WTC11 (cell line): ENCODE data around the gene GSG1L2.

Source experiments
- CREM ChIP-seq: sonication (generic); formaldehyde crosslinking; IDR thresholded peaks from 2 replicates; pipeline ENCODE4 v1.8.1; 2022; ENCODE audit warnings: mild to moderate bottlenecking, missing genetic modification reagents, moderate library complexity
- CTCF ChIP-seq: fragments of 200-600 bp; IDR thresholded peaks from 2 replicates; pipeline ENCODE4 v1.8.0; 2022; ENCODE audit warnings: antibody characterized with exemption
- SMAD3 ChIP-seq: sonication (generic); formaldehyde crosslinking; IDR thresholded peaks from 2 replicates; pipeline ENCODE4 v1.8.0; 2022; ENCODE audit warnings: missing genetic modification reagents, mild to moderate bottlenecking, borderline replicate concordance
- ZNF317 ChIP-seq: sonication (generic); formaldehyde crosslinking; IDR thresholded peaks from 2 replicates; pipeline ENCODE4 v1.8.1; 2023; ENCODE audit warnings: low read depth, mild to moderate bottlenecking, moderate library complexity, missing genetic modification reagents, borderline replicate concordance
- TF ChIP-seq, protein P1 (sequence below): sonication (generic); formaldehyde crosslinking; IDR thresholded peaks from 2 replicates; pipeline ENCODE4 v1.8.1; 2022; ENCODE audit warnings: mild to moderate bottlenecking, missing genetic modification reagents, moderate library complexity, borderline replicate concordance
- TF ChIP-seq, protein P2 (sequence below): sonication (generic); formaldehyde crosslinking; IDR thresholded peaks from 2 replicates; pipeline ENCODE4 v1.8.1; 2023; ENCODE audit warnings: mild to moderate bottlenecking, missing genetic modification reagents

- TF ChIP-seq CTCF (no peak), SMAD3 (CRISPR knock-in tag) (no peak), CREM (CRISPR knock-in tag) (no peak), ZNF317 (CRISPR knock-in tag) (no peak)
- TF ChIP-seq, protein P1, sequence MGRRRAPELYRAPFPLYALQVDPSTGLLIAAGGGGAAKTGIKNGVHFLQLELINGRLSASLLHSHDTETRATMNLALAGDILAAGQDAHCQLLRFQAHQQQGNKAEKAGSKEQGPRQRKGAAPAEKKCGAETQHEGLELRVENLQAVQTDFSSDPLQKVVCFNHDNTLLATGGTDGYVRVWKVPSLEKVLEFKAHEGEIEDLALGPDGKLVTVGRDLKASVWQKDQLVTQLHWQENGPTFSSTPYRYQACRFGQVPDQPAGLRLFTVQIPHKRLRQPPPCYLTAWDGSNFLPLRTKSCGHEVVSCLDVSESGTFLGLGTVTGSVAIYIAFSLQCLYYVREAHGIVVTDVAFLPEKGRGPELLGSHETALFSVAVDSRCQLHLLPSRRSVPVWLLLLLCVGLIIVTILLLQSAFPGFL (CRISPR knock-in tag): no peak
- TF ChIP-seq, protein P2, sequence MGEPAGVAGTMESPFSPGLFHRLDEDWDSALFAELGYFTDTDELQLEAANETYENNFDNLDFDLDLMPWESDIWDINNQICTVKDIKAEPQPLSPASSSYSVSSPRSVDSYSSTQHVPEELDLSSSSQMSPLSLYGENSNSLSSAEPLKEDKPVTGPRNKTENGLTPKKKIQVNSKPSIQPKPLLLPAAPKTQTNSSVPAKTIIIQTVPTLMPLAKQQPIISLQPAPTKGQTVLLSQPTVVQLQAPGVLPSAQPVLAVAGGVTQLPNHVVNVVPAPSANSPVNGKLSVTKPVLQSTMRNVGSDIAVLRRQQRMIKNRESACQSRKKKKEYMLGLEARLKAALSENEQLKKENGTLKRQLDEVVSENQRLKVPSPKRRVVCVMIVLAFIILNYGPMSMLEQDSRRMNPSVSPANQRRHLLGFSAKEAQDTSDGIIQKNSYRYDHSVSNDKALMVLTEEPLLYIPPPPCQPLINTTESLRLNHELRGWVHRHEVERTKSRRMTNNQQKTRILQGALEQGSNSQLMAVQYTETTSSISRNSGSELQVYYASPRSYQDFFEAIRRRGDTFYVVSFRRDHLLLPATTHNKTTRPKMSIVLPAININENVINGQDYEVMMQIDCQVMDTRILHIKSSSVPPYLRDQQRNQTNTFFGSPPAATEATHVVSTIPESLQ: no peak
These were observed 39.0 kb upstream of the GSG1L2 start for GRCh38 chr17:9860851-9861250.
